GM12875 (cell line): ENCODE data around the gene JADE2.

Source experiments
- H3K4me3 ChIP-seq: one replicate; pipeline ENCODE4 v1.5.1; 2011; ENCODE audit warnings: low read depth, low read length, control low read depth
- TF ChIP-seq, protein P1 (sequence below): IDR thresholded peaks from 2 replicates; pipeline ENCODE4 v1.5.1; 2011; ENCODE audit warnings: low read depth, mild to moderate bottlenecking, control low read depth, inconsistent platforms, low read length, moderate library complexity, borderline replicate concordance; ENCODE audit not compliant: insufficient read depth

Gene JADE2

DNA sequence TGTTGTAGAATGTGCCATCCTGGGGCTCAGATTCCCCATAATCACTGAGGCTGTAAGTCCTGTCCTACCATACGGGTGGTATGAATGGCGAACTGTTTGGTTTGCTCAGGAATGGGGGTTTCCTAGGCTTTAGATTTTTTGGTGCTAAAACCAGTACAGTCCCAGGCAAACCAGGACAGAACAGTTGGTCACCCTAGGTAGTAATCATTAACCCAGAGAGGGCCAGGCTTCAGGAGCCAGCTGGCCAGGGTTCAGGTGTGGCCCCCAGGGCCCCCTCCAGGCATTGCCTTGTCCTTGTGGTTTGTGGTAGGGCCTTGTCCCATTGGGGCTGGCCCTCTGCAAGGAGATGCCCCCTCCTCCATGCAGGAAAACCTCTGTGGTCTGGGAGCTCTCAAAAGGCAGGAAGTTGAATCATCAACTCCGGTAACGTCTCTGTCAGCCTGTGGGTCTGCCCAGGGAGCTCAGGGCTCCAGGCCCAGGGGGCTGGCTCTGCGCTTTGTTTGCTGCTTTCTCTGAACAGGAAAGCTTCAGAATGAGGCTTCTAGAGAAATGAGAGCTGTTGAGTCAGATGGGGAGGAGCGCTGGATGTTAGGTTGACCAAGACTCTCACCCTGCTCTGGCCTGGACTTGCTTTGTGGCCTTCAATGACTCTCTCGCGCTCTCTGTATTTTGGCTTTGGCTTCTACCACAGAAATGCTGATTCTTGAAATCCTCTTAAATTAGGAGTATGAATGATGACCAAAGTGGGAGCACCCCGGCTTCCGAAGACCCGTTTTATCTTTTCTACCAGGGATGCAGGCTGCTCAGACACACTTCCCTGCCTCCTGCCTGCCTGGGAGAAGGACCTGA is 22.2 kb upstream of the JADE2 start:
- H3K4me3 ChIP-seq: no peak overlapping the region
- TF ChIP-seq, protein P1, sequence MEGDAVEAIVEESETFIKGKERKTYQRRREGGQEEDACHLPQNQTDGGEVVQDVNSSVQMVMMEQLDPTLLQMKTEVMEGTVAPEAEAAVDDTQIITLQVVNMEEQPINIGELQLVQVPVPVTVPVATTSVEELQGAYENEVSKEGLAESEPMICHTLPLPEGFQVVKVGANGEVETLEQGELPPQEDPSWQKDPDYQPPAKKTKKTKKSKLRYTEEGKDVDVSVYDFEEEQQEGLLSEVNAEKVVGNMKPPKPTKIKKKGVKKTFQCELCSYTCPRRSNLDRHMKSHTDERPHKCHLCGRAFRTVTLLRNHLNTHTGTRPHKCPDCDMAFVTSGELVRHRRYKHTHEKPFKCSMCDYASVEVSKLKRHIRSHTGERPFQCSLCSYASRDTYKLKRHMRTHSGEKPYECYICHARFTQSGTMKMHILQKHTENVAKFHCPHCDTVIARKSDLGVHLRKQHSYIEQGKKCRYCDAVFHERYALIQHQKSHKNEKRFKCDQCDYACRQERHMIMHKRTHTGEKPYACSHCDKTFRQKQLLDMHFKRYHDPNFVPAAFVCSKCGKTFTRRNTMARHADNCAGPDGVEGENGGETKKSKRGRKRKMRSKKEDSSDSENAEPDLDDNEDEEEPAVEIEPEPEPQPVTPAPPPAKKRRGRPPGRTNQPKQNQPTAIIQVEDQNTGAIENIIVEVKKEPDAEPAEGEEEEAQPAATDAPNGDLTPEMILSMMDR: no peak

DNA sequence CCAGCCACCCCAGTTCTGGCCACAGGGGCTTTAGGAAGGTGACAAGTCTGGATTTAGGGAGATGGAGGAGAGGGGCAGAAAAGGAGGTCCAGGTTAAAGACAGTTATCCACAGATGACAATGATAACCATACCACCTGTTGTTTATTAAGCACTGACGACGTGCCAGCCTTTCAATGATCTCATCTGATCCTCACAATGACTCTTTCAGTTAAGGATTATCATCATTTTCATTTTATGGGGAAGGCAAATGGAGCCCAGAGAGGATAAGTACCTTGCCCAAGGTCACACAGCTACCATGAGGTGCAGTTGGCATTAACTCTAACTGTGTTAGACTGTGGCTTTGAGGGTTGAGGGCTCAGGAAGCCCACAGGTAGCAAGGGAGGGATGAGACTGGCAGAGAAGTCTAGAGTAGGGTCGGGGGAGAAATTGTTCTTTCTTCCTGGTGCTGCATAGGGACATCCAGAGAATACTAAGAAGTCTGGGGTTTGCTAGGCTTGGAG is 21.5 kb upstream of the JADE2 start:
- H3K4me3 ChIP-seq: no peak overlapping the region
- TF ChIP-seq, protein P1: no peak

DNA sequence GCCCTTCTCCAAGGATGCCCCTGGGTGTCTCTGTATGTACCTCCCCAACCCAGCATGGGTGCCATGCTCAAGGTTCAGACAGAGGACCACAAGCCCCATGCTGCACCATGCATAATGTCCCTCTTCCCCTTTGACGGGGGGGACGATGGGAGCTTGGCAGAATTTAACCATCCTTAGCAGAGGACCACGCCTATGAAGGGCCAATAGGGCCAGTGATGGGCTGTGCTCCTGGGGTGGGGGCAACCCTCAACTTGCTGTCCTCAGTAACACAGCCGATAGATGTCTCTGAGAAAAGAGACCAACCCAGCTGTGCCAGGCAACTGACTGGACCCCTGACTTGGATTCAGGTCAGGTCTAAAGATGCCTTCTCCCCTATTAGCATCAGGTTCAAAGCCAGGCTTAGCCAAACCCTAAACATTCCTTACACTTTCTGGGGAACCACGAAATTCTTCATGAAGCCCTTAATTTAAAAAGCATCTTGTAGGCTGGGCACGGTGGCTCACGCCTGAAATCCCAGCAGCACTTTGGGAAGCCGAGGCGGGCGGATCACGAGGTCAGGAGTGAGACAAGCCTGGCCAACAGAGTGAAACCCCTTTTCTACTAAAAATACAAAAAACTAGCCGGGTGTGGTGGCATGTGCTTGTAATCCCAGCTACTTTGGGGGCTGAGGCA is 20.7 kb upstream of the JADE2 start:
- TF ChIP-seq, protein P1: no peak
- no peak overlapping the region for H3K4me3 ChIP-seq

DNA sequence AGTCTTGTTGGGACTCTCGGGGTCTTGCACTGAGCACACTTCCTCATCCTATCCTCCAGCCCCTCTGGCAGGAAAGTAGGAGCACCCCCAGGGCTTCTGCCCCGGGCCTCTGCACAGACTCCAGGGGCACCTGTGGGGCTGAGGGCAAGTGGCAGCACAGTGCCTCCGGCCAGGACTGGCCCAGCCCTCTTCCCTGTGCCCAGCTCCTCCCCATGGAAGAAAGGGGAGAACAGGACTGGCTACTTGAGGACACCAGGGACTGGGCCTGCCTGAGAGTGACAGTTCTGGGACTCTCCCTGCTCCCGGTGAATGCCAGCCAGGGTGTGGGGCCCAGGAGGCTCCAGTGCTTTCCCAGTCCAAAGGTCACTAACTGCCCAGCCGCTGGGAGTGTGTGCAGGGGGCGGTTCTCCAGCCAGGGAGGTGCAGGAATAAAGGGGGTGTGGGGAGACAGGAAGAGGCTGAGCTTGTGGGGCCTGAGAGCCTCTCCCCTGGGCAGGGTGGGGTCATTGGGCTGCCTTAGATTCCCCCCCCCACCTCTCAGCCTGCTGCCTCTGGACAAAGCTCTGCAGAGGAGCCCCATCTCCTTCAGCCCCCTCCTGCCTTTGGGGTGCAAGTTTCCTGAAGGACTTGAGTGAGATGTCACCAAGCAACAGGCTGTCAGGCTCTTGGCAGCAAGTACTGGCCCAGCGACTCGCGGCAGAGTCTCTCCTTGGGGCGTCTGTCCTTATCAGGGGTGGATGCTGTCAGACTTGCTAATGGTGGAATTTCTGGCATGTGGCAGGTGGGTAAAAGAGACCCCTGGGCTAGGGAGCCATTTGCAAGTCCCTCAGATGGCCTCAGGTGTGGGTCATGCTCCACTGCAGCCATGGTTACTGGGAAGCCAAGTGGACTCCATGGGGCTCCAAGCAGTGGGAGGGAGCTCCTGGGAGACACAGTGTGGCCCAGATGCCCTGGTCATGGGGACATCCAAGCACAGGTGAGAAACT is 19.1 kb upstream of the JADE2 start:
- TF ChIP-seq, protein P1: no peak
- no peak overlapping the region for H3K4me3 ChIP-seq

DNA sequence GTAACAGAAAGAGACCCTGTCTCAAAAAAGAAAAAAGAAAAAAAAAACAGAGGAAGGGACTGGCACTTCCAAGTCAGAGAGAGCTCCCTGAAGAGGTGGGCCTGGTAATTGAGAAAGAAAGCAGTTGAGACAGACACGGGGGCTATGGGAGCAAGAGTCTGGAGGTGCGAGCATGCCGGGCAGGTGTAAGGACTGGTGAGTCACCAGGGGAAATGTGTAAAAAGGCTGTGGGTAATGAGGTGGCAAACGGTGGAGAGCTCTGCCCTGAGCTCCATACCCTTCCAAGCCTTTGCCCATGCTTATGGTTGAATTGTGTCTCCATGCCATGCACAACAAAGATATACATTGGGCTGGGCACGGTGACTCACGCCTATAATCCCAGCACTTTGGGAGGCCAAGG is 18.0 kb upstream of the JADE2 start:
- TF ChIP-seq, protein P1: no peak
- no peak overlapping the region for H3K4me3 ChIP-seq

DNA sequence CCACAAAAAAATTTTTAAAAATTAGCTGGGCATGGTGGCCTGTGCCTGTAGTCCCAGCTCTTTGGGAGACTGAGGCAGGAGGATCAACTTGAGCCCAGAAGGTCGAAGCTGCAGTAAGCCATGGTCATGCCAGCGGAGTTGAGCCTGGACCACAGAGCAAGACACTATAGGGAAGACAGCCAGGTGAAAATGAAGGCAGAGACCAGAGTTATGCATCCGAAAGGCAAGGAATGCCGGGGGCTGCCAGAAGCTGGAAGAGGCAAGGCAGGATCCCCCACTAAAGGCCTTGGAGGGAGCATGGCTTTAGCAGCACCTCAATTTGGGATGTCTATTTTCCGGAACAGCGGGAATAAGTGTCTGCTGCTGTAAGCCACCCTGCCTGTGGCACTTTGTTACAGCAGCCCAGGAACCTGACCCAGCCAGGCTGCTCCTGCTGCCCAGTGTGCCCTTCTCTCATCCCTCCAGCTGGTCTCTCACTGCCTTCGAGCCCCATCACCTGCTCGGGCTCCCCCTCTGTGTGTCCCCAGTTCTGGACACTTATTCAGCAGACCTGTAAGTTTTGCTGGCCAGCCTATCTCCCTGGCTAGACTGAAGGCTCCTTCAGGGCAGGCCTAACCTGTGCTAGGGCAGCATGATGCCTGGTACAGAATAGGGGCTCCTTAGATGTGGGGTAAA is 16.8 kb upstream of the JADE2 start:
- TF ChIP-seq, protein P1: no peak

More for the DNA sequence above, 16.8 kb upstream of the JADE2 start:
- no peak overlapping the region for H3K4me3 ChIP-seq
